Measurements from ENCODE around the gene NOS3.
A peak's percentile ranks its signal among the peaks of the same experiment; 100 is the strongest.
"Not testable (repeated sequence)": the region's sequence is repeated elsewhere in the genome, so short reads cannot be mapped to it uniquely, and the experiment has no call there.

NOS3 gene

GRCh38 chr7:151039850-151040548 lies 49.2 kb downstream of the NOS3 start:
- DNase-seq = no peak

DNA sequence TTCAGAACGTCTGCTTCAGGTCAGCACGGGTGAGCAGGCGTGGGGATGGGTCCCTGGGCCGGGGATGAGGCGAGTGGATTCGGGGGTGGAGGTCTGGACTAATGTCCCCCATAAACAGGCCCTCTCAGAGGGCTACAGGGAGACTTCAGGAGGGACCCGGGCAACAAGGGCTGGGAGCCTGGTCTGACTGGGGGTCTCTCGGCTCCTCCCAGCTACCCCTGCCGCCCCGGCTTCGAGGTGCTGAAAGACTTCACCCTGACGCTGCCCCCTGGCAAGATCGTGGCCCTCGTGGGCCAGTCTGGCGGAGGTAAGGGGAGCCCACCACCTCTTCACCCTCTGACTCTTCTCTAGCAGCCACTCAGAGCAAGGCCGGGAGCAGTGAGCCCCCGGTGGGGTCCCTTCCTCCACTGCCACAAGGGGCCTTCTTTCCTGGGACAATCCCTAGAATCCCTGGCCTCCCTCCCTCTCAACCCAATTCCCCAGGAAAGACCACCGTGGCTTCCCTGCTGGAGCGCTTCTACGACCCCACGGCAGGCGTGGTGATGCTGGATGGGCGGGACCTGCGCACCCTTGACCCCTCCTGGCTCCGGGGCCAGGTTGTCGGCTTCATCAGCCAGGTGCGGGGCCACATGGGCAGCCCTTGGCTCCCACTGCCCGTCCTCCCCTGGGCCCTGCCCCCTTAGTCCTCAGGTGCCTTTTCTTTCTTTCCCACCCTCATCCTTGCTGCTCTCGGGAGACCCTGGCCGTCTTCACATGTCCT lies 50.0 kb downstream of the NOS3 start:
- no peak for DNase-seq

DNA sequence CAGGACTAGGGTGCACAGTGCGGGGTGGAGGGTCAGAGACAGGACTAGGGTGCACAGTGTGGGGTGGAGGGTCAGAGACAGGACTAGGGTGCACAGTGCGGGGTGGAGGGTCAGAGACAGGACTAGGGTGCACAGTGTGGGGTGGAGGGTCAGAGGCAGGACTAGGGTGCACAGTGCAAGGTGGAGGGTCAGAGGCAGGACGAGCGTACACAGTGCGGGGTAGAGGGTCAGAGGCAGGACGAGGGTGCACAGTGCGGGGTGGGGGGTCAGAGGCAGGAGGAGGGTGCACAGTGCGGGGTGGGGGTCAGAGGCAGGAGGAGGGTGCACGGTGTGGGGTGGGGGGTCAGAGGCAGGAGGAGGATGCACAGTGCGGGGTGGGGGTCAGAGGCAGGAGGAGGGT lies 52.6 kb downstream of the NOS3 start:
- DNase-seq = not testable (repeated sequence)

DNA sequence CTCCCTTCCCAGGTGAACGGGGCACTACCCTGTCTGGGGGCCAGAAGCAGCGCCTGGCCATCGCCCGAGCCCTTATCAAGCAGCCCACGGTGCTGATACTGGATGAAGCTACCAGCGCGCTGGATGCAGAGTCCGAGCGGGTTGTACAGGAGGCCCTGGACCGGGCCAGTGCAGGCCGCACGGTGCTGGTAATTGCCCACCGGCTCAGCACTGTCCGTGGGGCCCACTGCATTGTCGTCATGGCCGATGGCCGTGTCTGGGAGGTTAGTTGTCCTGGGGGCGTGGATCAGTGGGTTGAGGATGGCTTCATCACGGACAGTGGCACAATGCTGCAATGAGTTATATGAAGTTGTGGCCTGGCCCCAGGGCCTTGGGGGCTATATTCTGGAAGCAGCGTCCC lies 53.1 kb downstream of the NOS3 start:
- DNase-seq = no peak

- no peak for DNase-seq
Observed at GRCh38 chr7:151045262-151045661, 54.4 kb downstream of the NOS3 start.

DNA sequence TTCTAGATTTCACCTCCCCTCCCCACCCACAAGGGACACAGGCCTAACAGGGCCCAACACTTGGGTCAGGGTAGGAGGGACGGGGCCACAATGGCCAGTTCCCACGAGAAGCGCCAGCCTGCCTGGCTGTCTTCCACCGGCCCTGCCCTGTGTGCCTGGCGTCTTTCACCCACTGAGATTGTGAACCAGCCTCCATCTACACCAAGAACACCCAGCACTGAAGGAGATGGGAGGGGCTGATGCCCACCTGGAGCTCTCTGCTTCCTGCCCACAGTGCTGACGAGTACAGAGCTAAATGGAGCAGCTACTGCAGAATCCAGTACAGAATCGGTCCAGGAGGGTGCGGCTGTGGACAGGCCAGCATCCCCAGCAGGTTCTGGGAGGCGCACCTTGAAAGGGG lies 55.1 kb downstream of the NOS3 start:
- DNase-seq = no peak

- DNase-seq = no peak
Observed at GRCh38 chr7:151046603-151047573, 56.1 kb downstream of the NOS3 start.

DNA sequence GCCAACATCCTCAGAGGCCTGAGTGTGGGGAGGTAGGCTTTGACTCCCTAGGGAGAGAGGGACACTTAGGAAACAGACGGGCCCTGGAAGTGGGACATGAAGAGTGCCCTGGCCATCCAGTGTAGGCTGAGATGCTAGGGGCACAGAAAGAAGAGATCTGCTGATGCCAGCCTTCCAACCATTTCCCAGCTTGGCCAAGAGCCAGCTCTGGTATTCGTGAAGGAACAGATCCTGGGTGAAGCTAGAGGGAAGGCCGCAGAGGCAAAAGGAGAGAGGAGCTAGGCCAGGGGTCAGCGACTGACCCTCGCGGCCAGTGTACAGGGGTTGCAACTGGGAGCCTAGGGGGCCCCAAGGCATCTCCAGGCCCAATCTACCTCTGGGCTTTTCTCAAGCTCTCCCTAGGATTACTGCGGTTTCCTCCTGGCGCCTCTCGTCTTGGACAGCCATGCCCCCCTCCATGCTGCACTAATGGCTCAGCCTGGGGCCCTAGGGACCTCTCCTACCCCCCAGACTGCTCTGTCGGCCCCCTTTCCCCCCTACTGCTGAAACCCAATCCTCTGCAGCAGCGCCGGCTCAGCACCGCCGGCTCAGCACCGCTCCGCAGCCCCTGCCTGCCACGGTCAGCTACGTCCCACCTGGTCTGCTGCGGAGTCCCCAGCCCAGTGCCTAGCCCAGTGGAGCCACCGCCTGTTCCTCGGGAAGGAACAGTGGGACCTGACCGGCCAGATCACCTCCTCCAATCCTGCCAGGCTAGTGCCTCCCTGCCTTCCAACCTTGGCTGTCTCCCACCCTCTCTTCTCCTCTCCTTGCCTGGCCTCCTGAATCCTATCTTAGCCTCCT lies 57.4 kb downstream of the NOS3 start, which contains the start of gene ASIC3:
TSS of gene ASIC3 (plus strand) at position 556 of the 840 bp plus-strand sequence. CDS start 355 bp downstream, outside the sequence.
- no peak for DNase-seq

DNA sequence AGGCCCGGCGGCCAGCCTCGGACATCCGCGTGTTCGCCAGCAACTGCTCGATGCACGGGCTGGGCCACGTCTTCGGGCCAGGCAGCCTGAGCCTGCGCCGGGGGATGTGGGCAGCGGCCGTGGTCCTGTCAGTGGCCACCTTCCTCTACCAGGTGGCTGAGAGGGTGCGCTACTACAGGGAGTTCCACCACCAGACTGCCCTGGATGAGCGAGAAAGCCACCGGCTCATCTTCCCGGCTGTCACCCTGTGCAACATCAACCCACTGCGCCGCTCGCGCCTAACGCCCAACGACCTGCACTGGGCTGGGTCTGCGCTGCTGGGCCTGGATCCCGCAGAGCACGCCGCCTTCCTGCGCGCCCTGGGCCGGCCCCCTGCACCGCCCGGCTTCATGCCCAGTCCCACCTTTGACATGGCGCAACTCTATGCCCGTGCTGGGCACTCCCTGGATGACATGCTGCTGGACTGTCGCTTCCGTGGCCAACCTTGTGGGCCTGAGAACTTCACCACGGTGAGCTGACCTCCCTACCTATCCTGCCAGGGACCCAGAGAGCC lies 58.2 kb downstream of the NOS3 start:
- DNase-seq = no peak

DNA sequence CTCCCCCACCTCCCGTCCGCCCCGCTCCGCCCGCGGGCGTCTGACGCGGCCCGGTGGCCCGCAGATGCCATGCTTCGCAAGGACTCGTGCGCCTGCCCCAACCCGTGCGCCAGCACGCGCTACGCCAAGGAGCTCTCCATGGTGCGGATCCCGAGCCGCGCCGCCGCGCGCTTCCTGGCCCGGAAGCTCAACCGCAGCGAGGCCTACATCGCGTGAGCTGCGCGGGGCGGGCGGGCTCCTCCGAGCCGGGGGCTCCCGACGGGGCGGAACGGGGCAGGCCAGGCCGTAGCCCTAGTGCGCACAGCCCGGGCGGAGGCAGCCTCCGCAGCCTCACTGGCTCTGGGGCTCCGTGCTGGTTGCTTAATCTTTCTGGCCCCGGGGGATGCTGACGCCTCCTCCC lies 60.3 kb downstream of the NOS3 start:
- peak; percentile 28 to 33 for DNase-seq

DNA sequence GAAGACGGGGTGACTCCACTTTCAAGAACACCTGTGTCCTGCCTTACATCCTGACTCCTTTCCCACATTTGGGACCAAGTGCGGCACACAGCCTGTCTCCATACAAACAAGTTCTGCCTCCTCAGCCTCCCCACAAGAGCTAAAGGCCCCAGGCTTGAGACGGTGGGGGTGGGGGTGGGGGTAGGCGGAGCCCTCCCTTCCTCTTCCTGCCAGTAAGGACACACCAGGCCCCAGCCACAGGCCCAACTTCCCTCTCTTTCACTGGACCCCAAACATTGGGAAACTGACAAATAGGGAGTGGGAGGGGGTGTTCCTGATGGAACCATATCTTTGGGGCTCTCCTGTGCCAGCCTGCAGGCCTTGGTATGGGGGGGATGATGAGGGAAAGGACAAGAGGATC lies 62.3 kb downstream of the NOS3 start:
- DNase-seq = no peak

GRCh38 chr7:151053751-151054150 lies 62.9 kb downstream of the NOS3 start:
- no peak for DNase-seq

GRCh38 chr7:151056283-151056665 lies 65.5 kb downstream of the NOS3 start:
- DNase-seq = no peak

- DNase-seq = no peak
Observed at GRCh38 chr7:151056666-151057505, 66.1 kb downstream of the NOS3 start.

GRCh38 chr7:151057506-151057988 lies 66.7 kb downstream of the NOS3 start, which contains the start of gene CDK5:
Gene CDK5, minus strand, starts transcription at chr7:151057897. Its CDS starts 49 bp downstream, at chr7:151057848.
- DNase-seq = no peak

DNA sequence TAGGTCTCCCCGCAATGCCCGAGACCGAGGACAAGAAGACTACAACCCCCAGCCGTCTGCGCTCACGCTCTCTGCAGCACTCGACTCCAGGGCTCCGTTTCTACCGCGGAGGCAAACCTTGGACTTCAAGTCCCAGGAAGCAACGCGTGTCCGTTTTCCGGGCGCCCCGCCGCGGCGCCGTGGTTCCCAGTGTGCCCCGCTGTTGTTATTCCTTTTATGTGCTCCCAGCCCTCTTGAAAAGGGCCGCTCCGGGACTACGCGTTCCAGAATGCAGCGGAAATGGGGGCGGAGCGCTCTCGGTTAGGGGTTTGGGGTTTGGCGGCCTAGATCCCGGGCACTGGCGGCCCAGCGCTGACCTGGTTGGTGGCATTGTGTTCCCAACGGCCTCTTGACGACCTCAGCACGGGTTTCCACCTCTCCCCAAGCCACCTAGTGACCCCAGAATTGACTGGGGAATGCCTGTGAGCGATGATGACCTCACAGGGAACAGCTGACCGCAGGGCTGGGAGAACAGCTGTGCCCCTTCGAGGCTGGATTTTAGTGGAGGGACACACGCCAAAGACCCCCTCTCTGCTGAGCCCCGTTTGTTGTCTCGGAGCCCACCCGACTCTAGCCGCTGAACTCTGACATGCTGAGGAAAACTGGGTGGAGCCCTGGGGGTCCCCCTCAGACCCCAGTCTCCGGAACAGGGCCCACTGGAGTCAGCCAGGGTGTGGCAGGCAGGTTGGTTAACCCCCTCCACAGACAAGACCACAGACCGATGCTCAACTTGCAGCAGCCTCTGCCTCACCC lies 67.4 kb downstream of the NOS3 start:
- peak; percentile 97 for DNase-seq

DNA sequence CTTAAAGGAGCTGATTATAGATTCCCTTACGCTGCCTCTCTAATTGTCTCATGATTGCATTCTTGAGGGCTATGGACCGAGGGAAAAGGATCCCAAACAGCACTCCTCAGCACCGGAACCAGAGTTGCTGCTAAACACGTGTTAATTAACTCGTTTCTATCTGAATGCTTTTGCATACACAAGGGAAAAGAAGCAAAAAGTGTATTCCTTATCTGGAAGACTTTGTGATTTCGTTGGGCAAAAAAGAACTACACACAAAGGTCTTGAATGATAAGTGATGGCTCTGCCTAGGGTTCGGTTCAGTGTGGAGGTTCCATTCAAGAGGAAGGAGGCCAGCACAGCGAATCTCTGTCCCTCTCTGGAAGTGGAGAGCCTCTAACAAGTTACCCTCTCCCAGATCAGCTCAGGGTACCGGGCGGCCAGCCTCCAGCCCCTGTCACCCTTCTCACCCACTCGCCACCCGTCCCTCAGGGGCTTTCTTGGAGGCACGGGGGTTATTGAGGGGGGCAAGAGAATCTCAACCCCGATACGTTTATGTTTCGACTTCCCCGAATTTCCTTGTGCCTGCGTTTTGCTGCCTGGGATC lies 68.1 kb downstream of the NOS3 start:
- no peak for DNase-seq

DNA sequence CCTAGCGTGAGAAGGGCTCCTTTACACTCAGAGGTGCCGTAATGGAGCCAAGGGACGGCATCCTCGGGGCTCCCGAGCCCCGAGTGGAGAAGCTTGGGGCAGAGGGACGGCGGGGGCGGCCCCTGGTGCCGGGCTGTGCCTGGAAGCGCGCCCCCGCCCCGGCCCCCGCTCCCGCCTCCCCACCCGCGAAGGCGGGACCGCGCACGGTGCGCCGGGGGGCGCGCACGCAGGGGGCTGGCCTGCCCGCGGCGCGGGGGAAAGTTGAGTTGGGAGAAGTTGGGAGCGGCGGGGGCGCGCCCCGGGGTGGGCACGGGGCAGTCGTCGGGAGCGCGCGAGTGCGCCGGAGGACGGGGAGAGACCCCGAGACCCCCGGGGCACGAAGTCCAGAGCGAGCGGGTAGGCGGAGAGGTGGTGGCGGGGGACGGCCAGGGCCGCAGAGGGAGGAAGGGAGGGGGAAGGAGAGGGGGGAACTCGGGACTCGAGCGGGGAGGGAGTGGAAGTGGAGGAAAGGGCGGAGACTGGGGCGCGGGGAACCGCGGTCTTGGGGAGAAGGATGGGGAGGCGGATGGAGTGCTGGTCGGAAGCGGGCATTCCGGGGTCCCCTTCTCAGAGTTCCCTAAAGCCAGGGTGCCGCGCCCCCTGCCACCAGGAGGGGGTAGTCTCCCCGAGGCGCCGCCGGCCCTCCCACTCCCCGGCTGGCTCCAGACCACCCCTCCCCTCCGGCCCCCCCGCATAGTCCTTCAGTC lies 68.7 kb downstream of the NOS3 start, which contains the start of gene SLC4A2:
TSS of gene SLC4A2 (plus strand) at position 223 of the 746 bp plus-strand sequence. CDS start 2,399 bp downstream, outside the sequence.
- DNase-seq = peak; percentile 61 to 63

DNA sequence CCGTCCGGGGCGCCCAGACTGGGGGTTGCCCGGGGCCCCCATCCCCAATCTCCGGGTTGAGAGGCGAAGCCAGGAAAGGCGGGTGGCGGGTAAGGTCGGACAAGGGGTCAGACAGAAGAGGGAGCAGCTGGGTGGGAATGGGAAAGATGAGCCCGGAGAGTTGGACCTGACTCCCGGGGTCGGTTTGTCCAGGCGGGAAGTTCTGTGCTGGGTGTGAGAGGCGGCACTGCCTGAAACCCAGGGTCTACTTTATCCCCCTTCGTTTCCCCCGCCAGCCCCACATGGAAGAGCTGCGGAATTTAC lies 69.2 kb downstream of the NOS3 start:
- DNase-seq = no peak

Measured in activated CD4-positive, alpha-beta T cell treated with anti-CD3 and anti-CD28 coated beads, Interleukin-2, amount 50 U/mL, for 4 hours (primary cell).